CD4-positive, alpha-beta T cell (primary cell): ENCODE results near the gene ADAM10. TPM values are rescaled to one million over a fixed set of nuclear protein-coding genes. Genes with fewer than 3 reads are reported as not detected.

ENCODE experiments used
- ATAC-seq: fragments of 200-7000 bp; cut with Tn5 transposase; one replicate; pipeline ENCODE4 v1.10.0; 2022; ENCODE audit warnings: mild to moderate bottlenecking; ENCODE audit not compliant: poor library complexity
- CTCF ChIA-PET: fragments of 350-600 bp; sonication (Branson Sonifier 250); formaldehyde crosslinking; loops from one replicate; lab custom pipeline; 2021; ENCODE audit warnings: antibody characterized with exemption, inconsistent platforms; lab: Charles Lee
- POLR2A ChIA-PET: fragments of 350-600 bp; sonication (Branson Sonifier 250); formaldehyde crosslinking; loops from one replicate; lab custom pipeline; 2021; ENCODE audit warnings: antibody characterized with exemption, inconsistent platforms; lab: Charles Lee
- DNase-seq, 14 experiments: peaks; one replicate each; pipeline ENCODE4 v3.0.0-alpha.2; 2013 to 2020; ENCODE audit warnings: mixed read lengths in 2 of 14
- H3K27ac ChIP-seq, 2 donors: one replicate each; pipeline versions ENCODE4 v1.5.1 to v1.7.0; 2013; ENCODE audit warnings: low read length in 2 of 2, low read depth in 1 of 2, mild to moderate bottlenecking in 1 of 2
- H3K27me3 ChIP-seq, 2 experiments: 1 replicate in 1 of 2; 2 replicates in 1 of 2; pipeline versions ENCODE4 v1.6.1 to v1.7.0; 2013; ENCODE audit warnings: low read length in 2 of 2, control low read depth in 1 of 2, mild to moderate bottlenecking in 1 of 2, moderate library complexity in 1 of 2; ENCODE audit not compliant: insufficient read depth in 2 of 2, control insufficient read depth in 1 of 2
- H3K36me3 ChIP-seq: one replicate; pipeline ENCODE4 v1.6.1; 2013; ENCODE audit warnings: low read length, control low read depth; ENCODE audit not compliant: insufficient read depth
- H3K4me1 ChIP-seq: one replicate; pipeline ENCODE4 v1.6.1; 2013; ENCODE audit warnings: low read length, control low read depth; ENCODE audit not compliant: insufficient read depth
- H3K4me3 ChIP-seq: one replicate; pipeline ENCODE4 v1.5.1; 2013; ENCODE audit warnings: mild to moderate bottlenecking, low read length, moderate library complexity
- H3K9me3 ChIP-seq, 2 experiments: 1 replicate in 1 of 2; 2 replicates in 1 of 2; pipeline versions ENCODE4 v1.6.1 to v1.7.0; 2013; ENCODE audit warnings: low read length in 2 of 2, mild to moderate bottlenecking in 2 of 2, control low read depth in 1 of 2, moderate library complexity in 1 of 2; ENCODE audit not compliant: control insufficient read depth in 1 of 2, insufficient read depth in 1 of 2
- H3K27ac Mint-ChIP-seq: one replicate; pipeline ENCODE4 v1.8.0; 2020; ENCODE audit warnings: mixed read lengths
- H3K27me3 Mint-ChIP-seq: one replicate; pipeline ENCODE4 v1.8.0; 2021; ENCODE audit warnings: mixed read lengths
- H3K36me3 Mint-ChIP-seq: one replicate; pipeline ENCODE4 v1.8.0; 2021; ENCODE audit warnings: low read depth, mixed read lengths
- H3K4me1 Mint-ChIP-seq: one replicate; pipeline ENCODE4 v1.8.0; 2021; ENCODE audit warnings: low read depth, mixed read lengths
- H3K4me3 Mint-ChIP-seq: one replicate; pipeline ENCODE4 v1.8.0; 2020; ENCODE audit warnings: mild to moderate bottlenecking, mixed read lengths
- H3K9me3 Mint-ChIP-seq: one replicate; pipeline ENCODE4 v1.8.0; 2020; ENCODE audit warnings: mixed read lengths
- intact Hi-C, 2 experiments: fragments of 100-400 bp; cut with DNase I in 1 of 2; cut with micrococcal nuclease in 1 of 2; formaldehyde crosslinking; loops; one replicate each; pipeline versions ENCODE4 v1.15.1 to v1.9.0; 2023 to 2025; cut with DNase I, micrococcal nuclease
- total RNA-seq, 174 experiments: library from RNA in 2 of 174; stranded (reverse) in 2 of 174; gene quantifications; one replicate each; pipeline ENCODE4 v1.2.3 and lab custom pipeline; 2021 to 2026
- TF ChIP-seq, protein P1 (sequence below): fragments of 200-600 bp; IDR thresholded peaks from one replicate; pipeline ENCODE4 v1.8.0; 2022; ENCODE audit warnings: antibody characterized with exemption, mild to moderate bottlenecking

Gene ADAM10
- total RNA-seq, 2 experiments from 2014 or later = 70.5 to 80.4 TPM

DNA sequence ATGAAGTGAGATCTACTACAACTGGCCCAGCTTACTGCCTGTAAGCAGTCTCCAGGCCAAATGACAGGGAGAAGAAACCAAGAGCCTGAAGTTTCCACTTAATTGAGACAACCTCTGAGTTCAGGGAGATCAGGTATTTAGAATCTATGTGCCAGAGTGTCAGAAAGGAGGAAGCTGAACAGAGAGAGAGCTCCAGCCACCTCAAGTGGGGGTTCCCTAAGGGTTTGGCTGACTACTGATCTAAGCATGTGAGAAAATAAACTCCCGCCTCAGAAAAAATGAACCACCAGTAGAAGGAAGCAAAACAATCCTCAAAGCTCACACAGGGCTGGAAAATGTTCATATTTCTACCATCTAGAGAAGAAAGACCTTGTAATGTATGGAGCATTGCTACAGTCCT is 25.0 kb downstream of the ADAM10 start:
- H3K4me1 ChIP-seq = peaks cover 6% of the 10 kb centered on the region
- H3K27me3 ChIP-seq = no peaks in the 10 kb centered on the region
- intact Hi-C loops = loop anchor here in 1 of 2 experiments (2.0 kb wide), 1 partner anchor 14 kb away; no protein-coding TSS in a partner anchor
- H3K27ac ChIP-seq = no peak overlapping the region
- Mint-ChIP-seq H3K36me3 (peaks cover 18% of the 10 kb centered on the region), H3K4me1 (peaks cover 73% of the 10 kb centered on the region), H3K4me3 (no peak overlapping the region), H3K9me3 (no peaks in the 10 kb centered on the region), H3K27me3 (no peaks in the 10 kb centered on the region), H3K27ac (no peak overlapping the region)
- POLR2A ChIA-PET = interaction anchor here (0.9 kb wide), 1 partner anchor 12 kb away, joined by 3 read pairs; no protein-coding TSS in a partner anchor
- no peaks in the 10 kb centered on the region for H3K9me3 ChIP-seq
- DNase-seq = peak in 3 of 14 experiments; percentile 7 to 49 (median 31)
- peak; percentile 41 for ATAC-seq
- H3K36me3 ChIP-seq = no peaks in the 10 kb centered on the region
- TF ChIP-seq, protein P1, sequence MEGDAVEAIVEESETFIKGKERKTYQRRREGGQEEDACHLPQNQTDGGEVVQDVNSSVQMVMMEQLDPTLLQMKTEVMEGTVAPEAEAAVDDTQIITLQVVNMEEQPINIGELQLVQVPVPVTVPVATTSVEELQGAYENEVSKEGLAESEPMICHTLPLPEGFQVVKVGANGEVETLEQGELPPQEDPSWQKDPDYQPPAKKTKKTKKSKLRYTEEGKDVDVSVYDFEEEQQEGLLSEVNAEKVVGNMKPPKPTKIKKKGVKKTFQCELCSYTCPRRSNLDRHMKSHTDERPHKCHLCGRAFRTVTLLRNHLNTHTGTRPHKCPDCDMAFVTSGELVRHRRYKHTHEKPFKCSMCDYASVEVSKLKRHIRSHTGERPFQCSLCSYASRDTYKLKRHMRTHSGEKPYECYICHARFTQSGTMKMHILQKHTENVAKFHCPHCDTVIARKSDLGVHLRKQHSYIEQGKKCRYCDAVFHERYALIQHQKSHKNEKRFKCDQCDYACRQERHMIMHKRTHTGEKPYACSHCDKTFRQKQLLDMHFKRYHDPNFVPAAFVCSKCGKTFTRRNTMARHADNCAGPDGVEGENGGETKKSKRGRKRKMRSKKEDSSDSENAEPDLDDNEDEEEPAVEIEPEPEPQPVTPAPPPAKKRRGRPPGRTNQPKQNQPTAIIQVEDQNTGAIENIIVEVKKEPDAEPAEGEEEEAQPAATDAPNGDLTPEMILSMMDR = no peak
- H3K4me3 ChIP-seq = no peak overlapping the region
- CTCF ChIA-PET = no interaction called here

DNA sequence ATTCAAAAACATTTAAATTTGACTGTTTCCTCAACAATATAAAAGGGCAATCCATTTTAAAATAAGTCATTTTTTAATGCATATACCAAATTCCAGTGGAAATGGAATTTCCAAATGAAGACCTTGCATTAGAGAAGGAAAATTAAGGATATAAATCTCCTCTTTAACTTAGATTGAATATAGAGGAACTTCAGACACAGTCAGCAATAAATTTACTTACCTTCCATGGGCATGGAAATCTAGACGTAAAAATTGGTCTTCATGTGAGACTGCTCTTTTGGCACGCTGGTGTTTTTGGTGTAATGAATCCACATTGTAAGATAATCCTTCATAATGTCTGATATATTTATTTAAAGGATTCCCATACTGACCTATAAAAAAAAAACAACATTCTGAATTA is 32.1 kb downstream of the ADAM10 start:
- ChIA-PET POLR2A (no interaction called here), CTCF (no interaction called here)
- Mint-ChIP-seq H3K27ac (no peak overlapping the region), H3K4me3 (no peak overlapping the region), H3K4me1 (peaks cover 47% of the 10 kb centered on the region), H3K36me3 (peaks cover 67% of the 10 kb centered on the region), H3K27me3 (no peaks in the 10 kb centered on the region), H3K9me3 (no peaks in the 10 kb centered on the region)
- no peak overlapping the region for H3K27ac ChIP-seq
- intact Hi-C loops = loop anchor here in 1 of 2 experiments (2.0 kb wide), 1 partner anchor 19 kb away; no protein-coding TSS in a partner anchor
- H3K9me3 ChIP-seq = peaks cover 0 to 3% of the 10 kb centered on the region in 2 experiments
- ATAC-seq = no peak
- TF ChIP-seq, protein P1 = no peak
- peaks cover 20% of the 10 kb centered on the region for H3K36me3 ChIP-seq
- no peak for DNase-seq
- H3K4me3 ChIP-seq = no peak overlapping the region
- no peaks in the 10 kb centered on the region for H3K27me3 ChIP-seq
- no peaks in the 10 kb centered on the region for H3K4me1 ChIP-seq

DNA sequence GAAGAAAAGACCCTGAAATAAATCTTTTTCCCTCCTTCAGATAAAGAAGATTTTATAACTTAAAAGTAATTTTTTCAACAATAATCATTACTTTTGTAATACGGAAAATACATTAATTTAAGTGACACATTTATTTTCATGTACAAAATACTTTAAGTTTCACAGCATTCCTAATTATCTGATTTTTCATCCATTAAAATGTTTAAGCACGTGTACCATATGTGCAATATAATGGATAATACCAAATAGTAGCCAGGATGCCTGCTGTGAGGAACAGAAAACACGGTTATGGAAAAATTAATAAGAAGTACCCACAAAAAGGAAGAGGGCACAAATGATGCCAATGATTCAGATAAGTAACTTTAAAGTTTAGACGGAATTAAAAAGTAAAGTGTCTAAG is 33.5 kb downstream of the ADAM10 start:
- Mint-ChIP-seq H3K27me3 (no peaks in the 10 kb centered on the region), H3K27ac (no peak overlapping the region), H3K9me3 (no peaks in the 10 kb centered on the region), H3K4me1 (peaks cover 41% of the 10 kb centered on the region), H3K36me3 (peaks cover 67% of the 10 kb centered on the region), H3K4me3 (no peak overlapping the region)
- intact Hi-C loops = loop anchor here in 1 of 2 experiments (2.0 kb wide), 1 partner anchor 21 kb away; no protein-coding TSS in a partner anchor
- Histone ChIP-seq H3K9me3 (peaks cover 0 to 3% of the 10 kb centered on the region in 2 experiments), H3K36me3 (peaks cover 20% of the 10 kb centered on the region), H3K4me1 (no peaks in the 10 kb centered on the region), H3K4me3 (no peak overlapping the region), H3K27ac (no peak overlapping the region), H3K27me3 (no peaks in the 10 kb centered on the region)
- TF ChIP-seq, protein P1 = no peak
- POLR2A ChIA-PET = no interaction called here
- DNase-seq (no peak), ATAC-seq (no peak)
- CTCF ChIA-PET = no interaction called here
